Transverse colon (tissue), 4 donors: Measurements from ENCODE around the gene SF3B6. TPM values are rescaled to one million over a fixed set of nuclear protein-coding genes. Genes with fewer than 3 reads are reported as not detected.

Source experiments
- DNase-seq: peaks from one replicate; pipeline ENCODE4 v3.0.0-alpha.2; 2019
- H3K27ac ChIP-seq, 4 donors: fragments of 200-600 bp; sonication (generic); 2 replicates each; pipeline ENCODE4 v1.5.1; 2016 to 2018; ENCODE audit warnings: inconsistent platforms in 4 of 4
- H3K27me3 ChIP-seq: fragments of 200-600 bp; sonication (generic); 2 replicates; pipeline ENCODE4 v1.5.1; 2017; ENCODE audit warnings: inconsistent platforms
- H3K36me3 ChIP-seq, 4 donors: fragments of 200-600 bp; sonication (generic); 2 replicates each; pipeline ENCODE4 v1.5.1; 2017 to 2019; ENCODE audit warnings: inconsistent platforms in 4 of 4
- H3K4me1 ChIP-seq, 4 donors: fragments of 200-600 bp; sonication (generic); 2 replicates each; pipeline ENCODE4 v1.5.1; 2017 to 2020; ENCODE audit warnings: inconsistent platforms in 4 of 4
- H3K4me3 ChIP-seq, 4 donors: fragments of 200-600 bp; sonication (generic); 1 replicate in 1 of 4; 2 replicates in 3 of 4; pipeline versions ENCODE4 v1.5.1 to v1.6.1; 2017 to 2019; ENCODE audit warnings: inconsistent platforms in 4 of 4
- H3K9me3 ChIP-seq, 2 donors: fragments of 200-600 bp; sonication (generic); 2 replicates each; pipeline ENCODE4 v1.5.1; 2017 to 2019; ENCODE audit warnings: inconsistent platforms in 2 of 2
- CTCF ChIP-seq, 5 experiments: fragments of 200-600 bp in 3 of 5; fragments of 450-650 bp in 2 of 5; sonication (generic) in 3 of 5; IDR thresholded peaks; 1 replicate in 2 of 5; 2 replicates in 3 of 5; pipeline ENCODE4 v1.5.1; 2016 to 2017; ENCODE audit warnings: antibody characterized with exemption in 5 of 5, inconsistent platforms in 3 of 5, mild to moderate bottlenecking in 2 of 5, moderate library complexity in 1 of 5
- EP300 ChIP-seq: sonication (generic); formaldehyde crosslinking; IDR thresholded peaks from one replicate; pipeline ENCODE4 v1.6.1; 2017; ENCODE audit warnings: antibody characterized with exemption, low read depth
- POLR2A ChIP-seq: fragments of 450-650 bp; IDR thresholded peaks from one replicate; pipeline ENCODE4 v1.6.1; 2016; ENCODE audit warnings: antibody characterized with exemption, mild to moderate bottlenecking, moderate library complexity
- POLR2AphosphoS5 ChIP-seq, 3 donors: sonication (generic); formaldehyde crosslinking; IDR thresholded peaks; one replicate each; pipeline ENCODE4 v1.6.1; 2016; ENCODE audit warnings: antibody characterized with exemption in 3 of 3
- WGBS, 2 donors: methylation state at CpG; one replicate each; pipeline ENCODE4 v1.1.5; 2018; ENCODE audit warnings: low coverage in 1 of 2; 5-methylcytosine and 5-hydroxymethylcytosine counted together
- in situ Hi-C, 4 donors: fragments of 200-750 bp; cut with MboI; loops; one replicate each; pipeline versions ENCODE4 v1.15.0 to v1.15.1; 2017; ENCODE audit warnings: low sequenced_read_pairs in 3 of 4, low pct_ligation_motif_present in 1 of 4, low pct_unique_long_range_greater_than_20kb in 1 of 4
- intact Hi-C: fragments of 100-400 bp; cut with DNase I; formaldehyde crosslinking; loops from one replicate; pipeline ENCODE4 v1.15.1; 2023; ENCODE audit warnings: low total_unique reads
- total RNA-seq, 4 donors: library from RNA; depleted of rRNA; stranded (reverse); fragments of >200 nt; gene quantifications; one replicate each; pipeline ENCODE4 v1.1.0, GENCODE V29; 2016

Gene SF3B6
- total RNA-seq, 4 donors from 2014 or later, result 17.3 to 104 (median 93.2) TPM

DNA sequence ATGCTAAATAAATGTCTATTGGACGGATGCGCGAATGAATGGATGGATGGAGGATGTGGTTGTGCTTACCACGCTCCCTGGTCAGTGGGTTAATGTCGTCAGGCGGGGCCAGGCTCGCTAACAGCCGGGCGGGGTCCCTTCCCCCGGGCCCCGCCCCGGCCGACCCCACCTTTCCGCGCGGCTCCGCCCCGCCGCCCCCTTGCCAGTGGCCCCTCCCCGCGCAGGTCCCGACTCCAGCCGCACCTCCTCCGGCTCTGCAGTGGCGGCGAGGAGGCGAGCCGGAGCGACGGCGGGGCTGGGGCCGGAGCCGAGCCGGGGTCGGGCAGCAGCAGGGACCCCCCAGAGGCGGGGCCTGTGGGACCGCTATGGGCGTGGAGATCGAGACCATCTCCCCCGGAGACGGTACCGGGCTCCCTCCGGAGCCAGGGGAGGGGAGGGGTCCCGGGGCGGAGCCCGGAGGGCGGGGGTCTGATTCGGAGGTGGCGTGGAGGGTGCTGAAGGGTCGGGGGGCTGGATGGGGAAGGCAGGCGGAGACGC is 26.6 kb downstream of the SF3B6 start, which contains the start of gene FKBP1B:
FKBP1B (plus strand) TSS at position 257 of the 537 bp plus-strand sequence; CDS start at position 366, 109 bp downstream.
- Histone ChIP-seq H3K4me1 (peaks cover 9 to 31% (median 23%) of the 10 kb centered on the region in 4 donors), H3K27ac (peak within 1 kb of the TSS; percentile 64 to 72 (median 70)), H3K27me3 (peaks cover 13% of the 10 kb centered on the region), H3K9me3 (no peaks in the 10 kb centered on the region), H3K36me3 (no peaks in the 10 kb centered on the region), H3K4me3 (peak within 1 kb of the TSS; percentile 68 to 83 (median 73))
- peak; percentile 80 for DNase-seq
- intact Hi-C loops, result no loop called here
- TF ChIP-seq CTCF (IDR thresholded peaks at IDR 0.05) (no peak), EP300 (no peak), POLR2AphosphoS5 (IDR thresholded peaks at IDR 0.05) (peak; percentile 48 to 71 (median 56)), POLR2A (peak; percentile 53)
- in situ Hi-C loops, result no loop called here
- WGBS, 2 donors, result 0 to 4% methylated on average over 3 to 48 of the region's 52 CpGs

- peak overlapping the region in 2 of 4 donors; percentile 64 to 71 for H3K27ac ChIP-seq
- intact Hi-C loops, result no loop called here
- H3K4me1 ChIP-seq, result peaks cover 9 to 31% (median 23%) of the 10 kb centered on the region in 4 donors
- 17 to 38% methylated on average over 22 to 23 of the region's 23 CpGs for WGBS, 2 donors
- in situ Hi-C loops, result no loop called here
- no peaks in the 10 kb centered on the region for H3K36me3 ChIP-seq
- TF ChIP-seq EP300, result no peak
- no peak for TF ChIP-seq POLR2AphosphoS5 (IDR thresholded peaks at IDR 0.05)
- TF ChIP-seq CTCF (IDR thresholded peaks at IDR 0.05), result no peak
- no peak for TF ChIP-seq POLR2A
- peak overlapping the region; percentile 68 to 83 (median 73) for H3K4me3 ChIP-seq
- no peaks in the 10 kb centered on the region for H3K9me3 ChIP-seq
- no peak for DNase-seq
- H3K27me3 ChIP-seq, result peaks cover 13% of the 10 kb centered on the region
Observed at GRCh38 chr2:24048769-24049484, 27.2 kb downstream of the SF3B6 start.

DNA sequence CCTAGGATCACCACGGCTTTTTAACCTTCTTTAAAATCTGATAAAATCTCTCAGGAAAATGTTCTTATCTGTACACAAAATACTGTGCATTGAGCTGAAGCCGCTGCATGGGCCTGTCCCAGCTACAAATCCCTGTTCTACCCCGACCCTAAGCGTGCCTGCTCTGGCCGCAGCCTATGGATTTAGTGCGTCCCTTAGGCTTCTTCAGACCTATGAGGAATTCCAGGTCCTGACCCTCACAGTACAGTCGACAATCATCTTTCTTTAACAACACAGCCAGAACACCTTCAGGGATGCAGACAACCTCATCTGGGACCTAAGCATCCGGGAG is 28.5 kb downstream of the SF3B6 start:
- in situ Hi-C loops (no loop called here), intact Hi-C loops (no loop called here)
- Histone ChIP-seq H3K4me3 (peak overlapping the region in 1 of 4 donors; percentile 65), H3K27me3 (peaks cover 13% of the 10 kb centered on the region), H3K27ac (no peak overlapping the region), H3K4me1 (peaks cover 9 to 31% (median 23%) of the 10 kb centered on the region in 4 donors), H3K36me3 (no peaks in the 10 kb centered on the region), H3K9me3 (no peaks in the 10 kb centered on the region)
- 50 to 56% methylated on average over 7 to 8 of the region's 8 CpGs for WGBS, 2 donors
- TF ChIP-seq CTCF (IDR thresholded peaks at IDR 0.05), result no peak
- TF ChIP-seq EP300, result no peak
- TF ChIP-seq POLR2AphosphoS5 (IDR thresholded peaks at IDR 0.05), result no peak
- TF ChIP-seq POLR2A, result no peak
- DNase-seq, result no peak

GRCh38 chr2:24046930-24047702 is 29.0 kb downstream of the SF3B6 start, which contains the start of gene WDCP:
TSS of gene WDCP (minus strand) at chr2:24047391. CDS start at chr2:24039494, 7,897 bp downstream.
- peak; percentile 95 for DNase-seq
- Histone ChIP-seq H3K4me3 (peak within 1 kb of the TSS; percentile 58 to 77 (median 68)), H3K9me3 (no peaks in the 10 kb centered on the region), H3K27me3 (peaks cover 13% of the 10 kb centered on the region), H3K36me3 (no peaks in the 10 kb centered on the region), H3K4me1 (peaks cover 9 to 31% (median 23%) of the 10 kb centered on the region in 4 donors), H3K27ac (peak within 1 kb of the TSS; percentile 61 to 83 (median 72))
- in situ Hi-C loops, result no loop called here
- no peak for TF ChIP-seq CTCF (IDR thresholded peaks at IDR 0.05)
- TF ChIP-seq POLR2A, result peak; percentile 80
- TF ChIP-seq EP300, result no peak
- peak; percentile 78 to 86 (median 82) for TF ChIP-seq POLR2AphosphoS5 (IDR thresholded peaks at IDR 0.05)
- 1% methylated on average over 15 to 38 of the region's 38 CpGs for WGBS, 2 donors
- intact Hi-C loops, result no loop called here
